ENCODE data around the gene GOLGA8K.
"Not testable (repeated sequence)": the region's sequence is repeated elsewhere in the genome, so short reads cannot be mapped to it uniquely, and the experiment has no call there.

The GOLGA8K gene, protein sequence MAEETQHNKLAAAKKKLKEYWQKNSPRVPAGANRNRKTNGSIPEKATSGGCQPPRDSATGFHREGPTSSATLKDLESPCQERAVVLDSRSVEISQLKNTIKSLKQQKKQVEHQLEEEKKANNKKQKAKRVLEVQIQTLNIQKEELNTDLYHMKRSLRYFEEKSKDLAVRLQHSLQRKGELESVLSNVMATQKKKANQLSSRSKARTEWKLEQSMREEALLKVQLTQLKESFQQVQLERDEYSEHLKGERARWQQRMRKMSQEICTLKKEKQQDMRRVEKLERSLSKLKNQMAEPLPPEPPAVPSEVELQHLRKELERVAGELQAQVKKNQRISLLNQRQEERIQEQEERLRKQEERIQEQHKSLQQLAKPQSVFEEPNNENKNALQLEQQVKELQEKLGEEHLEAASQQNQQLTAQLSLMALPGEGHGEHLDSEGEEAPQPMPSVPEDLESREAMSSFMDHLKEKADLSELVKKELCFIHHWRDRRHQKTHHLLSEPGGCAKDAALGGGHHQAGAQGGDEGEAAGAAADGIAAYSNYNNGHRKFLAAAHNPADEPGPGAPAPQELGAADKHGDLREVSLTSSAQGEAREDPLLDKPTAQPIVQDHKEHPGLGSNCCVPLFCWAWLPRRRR

DNA sequence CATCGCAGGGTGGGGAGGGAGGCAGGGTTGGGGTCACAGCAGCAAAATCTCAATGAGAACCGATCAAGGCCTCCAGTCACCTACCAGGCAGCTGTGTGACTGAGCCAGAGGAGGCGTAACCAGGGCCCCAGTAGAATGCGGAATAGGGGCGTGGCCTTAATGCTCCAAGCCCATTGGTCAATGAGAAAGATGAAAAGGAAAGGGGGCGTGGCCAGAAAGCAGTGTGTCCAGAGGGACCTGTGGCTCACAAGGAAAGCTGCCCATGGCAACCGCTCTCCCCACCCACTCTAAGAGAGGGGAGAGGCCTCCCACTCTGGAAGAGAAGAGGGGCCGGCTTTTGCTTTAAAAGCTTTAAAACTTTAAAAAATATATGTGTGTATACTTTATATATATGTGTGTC is at the start of gene GOLGA8K:
Gene GOLGA8K (minus strand): TSS at position 101 of the 400 bp plus-strand sequence. CDS start 98 bp downstream, at position 3.
- DNase-seq (ENCODE audit: low read depth in 2 of 2), result not testable (repeated sequence)

DNA sequence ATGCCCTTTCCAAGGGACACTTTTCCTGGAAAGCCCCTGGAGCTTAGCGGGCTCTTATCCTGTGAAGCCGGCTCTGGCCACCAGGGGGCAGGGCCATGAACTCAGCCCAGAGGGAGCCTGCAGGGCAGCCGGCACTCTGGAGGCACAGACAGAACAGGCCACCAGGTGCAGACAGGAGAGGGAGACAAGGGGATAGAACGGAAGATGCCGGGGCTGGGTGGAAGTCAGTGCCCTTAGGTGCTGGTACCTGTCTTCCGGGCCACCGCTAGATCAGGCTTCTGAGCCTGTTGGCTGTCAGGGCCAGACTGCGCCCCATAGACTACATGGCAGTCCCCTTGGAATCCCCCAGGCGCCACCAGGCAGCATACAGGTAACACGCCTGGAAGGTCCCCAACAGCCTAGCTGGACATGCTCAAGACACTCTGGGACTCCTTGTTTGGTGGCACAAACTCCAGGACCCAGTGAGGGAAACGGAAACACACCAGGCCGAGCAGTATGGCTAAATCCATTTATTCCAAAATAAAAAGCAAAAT is 37.4 kb upstream of the GOLGA8K start:
- not testable (repeated sequence) for DNase-seq (ENCODE audit: low read depth in 2 of 2)

- not testable (repeated sequence) for DNase-seq (ENCODE audit: low read depth in 2 of 2)
Observed at GRCh38 chr15:32434102-32434963, 31.2 kb upstream of the GOLGA8K start.

- not testable (repeated sequence) for DNase-seq (ENCODE audit: low read depth in 2 of 2)
Observed at GRCh38 chr15:32427635-32428034, 24.5 kb upstream of the GOLGA8K start.

DNA sequence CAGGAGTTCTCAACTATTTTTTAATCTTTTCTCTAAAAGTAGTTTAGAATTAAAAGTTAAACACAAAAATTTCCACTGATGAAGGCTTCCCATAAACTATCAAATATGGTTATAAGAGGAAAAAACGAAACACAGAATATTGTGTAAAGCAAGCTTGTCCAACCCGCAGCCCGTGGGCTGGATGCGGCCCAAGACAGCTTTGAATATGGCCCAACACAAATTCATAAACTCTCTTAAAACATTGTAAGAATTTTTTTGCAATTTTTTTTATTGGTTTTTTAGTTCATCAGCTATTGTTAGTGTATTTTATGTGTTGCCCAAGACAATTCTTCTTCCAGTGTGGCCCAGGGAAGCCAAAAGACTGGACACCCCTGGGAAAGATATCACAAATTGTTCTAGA is 23.4 kb upstream of the GOLGA8K start:
- not testable (repeated sequence) for DNase-seq (ENCODE audit: low read depth in 2 of 2)

DNA sequence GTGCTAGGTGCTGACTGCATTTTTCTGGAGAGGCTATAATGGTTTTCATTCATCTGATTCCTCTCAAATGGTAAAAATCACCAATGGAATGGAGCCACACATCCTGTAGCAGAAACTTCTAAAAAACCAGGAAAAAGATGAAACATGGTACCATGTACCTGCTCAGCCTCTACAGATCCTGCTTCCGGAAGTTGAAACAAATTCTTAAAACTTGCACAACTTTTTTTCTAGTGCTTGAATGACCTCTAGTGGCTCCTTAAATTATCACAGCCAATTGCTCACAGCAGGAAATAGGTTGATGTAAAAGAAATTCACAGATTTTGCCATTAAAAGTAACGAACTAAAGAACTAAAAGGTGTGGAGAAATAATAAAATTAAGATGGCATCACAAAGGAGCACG is 4.8 kb upstream of the GOLGA8K start:
- DNase-seq (ENCODE audit: low read depth in 2 of 2), result not testable (repeated sequence)

- not testable (repeated sequence) for DNase-seq (ENCODE audit: low read depth in 2 of 2)
Observed at GRCh38 chr15:32396522-32396921, 6.6 kb downstream of the GOLGA8K start.

- DNase-seq (ENCODE audit: low read depth in 2 of 2), result not testable (repeated sequence)
Observed at GRCh38 chr15:32394745-32395144, 8.3 kb downstream of the GOLGA8K start.

DNA sequence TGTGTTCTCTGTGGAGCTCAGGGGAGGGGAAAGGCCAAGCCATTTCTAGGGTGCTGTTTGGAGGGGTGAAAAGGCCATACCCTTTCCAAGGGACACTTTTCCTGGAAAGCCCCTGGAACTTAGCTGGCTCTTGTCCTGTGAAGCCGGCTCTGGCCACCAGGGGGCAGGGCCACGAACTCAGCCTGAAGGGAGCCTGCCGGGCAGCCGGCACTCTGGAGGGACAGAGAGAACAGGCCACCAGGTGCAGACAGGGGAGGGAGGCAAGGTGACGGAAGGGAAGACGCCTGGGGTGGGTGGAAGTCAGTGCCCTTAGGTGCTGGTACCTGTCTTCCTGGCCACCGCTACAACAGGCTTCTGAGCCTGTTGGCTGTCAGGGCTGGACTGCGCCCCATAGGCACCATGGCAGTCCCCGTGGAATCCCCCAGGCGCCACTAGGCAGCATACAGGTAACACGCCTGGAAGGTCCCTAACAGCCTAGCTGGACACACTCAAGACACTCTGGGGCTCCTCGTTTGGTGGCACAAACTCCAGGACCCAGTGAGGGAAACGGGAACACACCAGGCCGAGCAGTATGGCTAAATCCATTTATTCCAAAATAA is 14.9 kb downstream of the GOLGA8K start:
- DNase-seq (ENCODE audit: low read depth in 2 of 2), result not testable (repeated sequence)

- DNase-seq (ENCODE audit: low read depth in 2 of 2), result not testable (repeated sequence)
Observed at GRCh38 chr15:32385823-32386495, 17.1 kb downstream of the GOLGA8K start.

- not testable (repeated sequence) for DNase-seq (ENCODE audit: low read depth in 2 of 2)
Observed at GRCh38 chr15:32374185-32374584, 28.9 kb downstream of the GOLGA8K start.

DNA sequence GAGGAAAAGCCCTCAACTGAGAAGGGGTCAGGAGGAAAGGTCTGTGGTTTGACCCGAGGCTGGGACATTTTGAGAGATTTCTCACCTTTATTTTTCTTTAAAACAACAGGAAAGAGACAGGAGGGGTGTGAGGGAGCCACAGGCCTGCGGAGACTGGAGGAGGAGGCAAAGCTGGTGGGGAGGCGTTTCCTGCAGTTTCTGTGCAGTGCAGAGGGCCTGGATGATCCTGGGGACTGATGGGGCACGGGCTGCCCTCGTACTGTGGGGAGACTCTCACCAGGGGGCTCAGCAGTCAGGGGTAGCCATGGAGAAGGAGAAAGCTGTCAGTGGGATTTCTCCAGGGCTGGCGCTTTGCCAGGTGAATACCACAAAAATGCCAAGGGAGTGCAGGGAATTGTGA is 29.4 kb downstream of the GOLGA8K start:
- not testable (repeated sequence) for DNase-seq (ENCODE audit: low read depth in 2 of 2)

- not testable (repeated sequence) for DNase-seq (ENCODE audit: low read depth in 2 of 2)
Observed at GRCh38 chr15:32372075-32372474, 31.0 kb downstream of the GOLGA8K start.

DNA sequence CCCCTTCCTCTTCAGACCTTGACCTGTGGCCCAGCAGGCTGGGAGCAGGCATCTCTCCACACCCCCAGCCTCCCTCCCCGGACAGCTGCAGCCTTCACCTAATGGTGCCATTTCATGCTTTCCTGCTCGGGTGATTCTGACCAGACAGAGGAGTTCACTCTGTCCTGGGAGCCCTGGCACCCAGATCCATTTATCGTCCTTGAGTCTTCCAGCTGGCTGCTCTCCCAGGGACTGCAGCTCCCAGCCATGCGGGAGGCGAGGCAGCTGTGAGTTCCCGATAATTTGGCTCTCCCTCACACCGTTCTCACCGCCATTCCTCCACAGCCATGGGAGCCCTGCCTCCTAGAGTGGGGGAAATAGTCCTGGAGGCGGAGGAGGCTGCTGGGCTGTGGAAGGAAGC is 32.6 kb downstream of the GOLGA8K start:
- not testable (repeated sequence) for DNase-seq (ENCODE audit: low read depth in 2 of 2)

- not testable (repeated sequence) for DNase-seq (ENCODE audit: low read depth in 2 of 2)
Observed at GRCh38 chr15:32370064-32370463, 33.0 kb downstream of the GOLGA8K start.

GRCh38 chr15:32366492-32366891 is 36.6 kb downstream of the GOLGA8K start:
- not testable (repeated sequence) for DNase-seq (ENCODE audit: low read depth in 2 of 2)

DNA sequence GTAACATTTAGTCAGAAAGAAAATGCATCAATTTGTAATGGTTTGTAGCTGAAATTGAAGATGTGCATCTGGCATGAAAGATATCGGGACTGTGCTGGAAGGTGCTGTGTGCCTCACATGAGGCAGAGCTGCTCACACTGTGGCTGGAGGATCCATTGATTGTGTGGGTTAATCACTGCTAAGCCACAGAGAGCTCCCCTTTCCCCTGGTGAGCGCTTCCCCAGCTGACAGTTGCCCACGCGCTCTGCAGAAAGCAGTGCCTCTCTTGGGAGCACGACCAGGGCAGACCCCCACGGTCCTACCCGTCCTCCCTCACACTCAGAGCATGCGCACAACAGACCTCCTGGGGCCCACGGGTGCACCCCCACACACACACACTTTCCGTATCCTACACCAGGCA is 37.1 kb downstream of the GOLGA8K start:
- DNase-seq (ENCODE audit: low read depth in 2 of 2), result not testable (repeated sequence)

- not testable (repeated sequence) for DNase-seq (ENCODE audit: low read depth in 2 of 2)
Observed at GRCh38 chr15:32364944-32365343, 38.1 kb downstream of the GOLGA8K start.

GRCh38 chr15:32363449-32363848 is 39.6 kb downstream of the GOLGA8K start:
- not testable (repeated sequence) for DNase-seq (ENCODE audit: low read depth in 2 of 2)

DNA sequence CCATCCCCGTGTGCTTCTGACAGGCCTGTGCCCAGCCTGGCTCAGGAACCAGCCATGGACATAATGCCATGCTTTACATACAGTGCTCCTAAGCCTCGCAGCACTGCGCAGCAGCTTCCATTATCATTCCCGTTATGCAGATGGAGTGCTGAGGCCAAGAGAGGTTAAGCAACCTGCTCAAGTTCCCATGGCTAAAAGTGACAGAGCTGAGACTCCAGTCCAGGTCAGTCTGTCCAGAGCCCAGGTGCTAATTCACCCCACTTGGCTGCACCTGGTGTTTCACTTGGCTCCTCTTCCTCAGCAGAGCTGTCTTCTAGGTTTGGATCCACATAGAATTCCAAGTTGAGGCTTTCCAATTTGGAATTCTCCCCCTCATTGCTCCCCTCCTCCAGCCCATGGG is 41.4 kb downstream of the GOLGA8K start:
- not testable (repeated sequence) for DNase-seq (ENCODE audit: low read depth in 2 of 2)

DNA sequence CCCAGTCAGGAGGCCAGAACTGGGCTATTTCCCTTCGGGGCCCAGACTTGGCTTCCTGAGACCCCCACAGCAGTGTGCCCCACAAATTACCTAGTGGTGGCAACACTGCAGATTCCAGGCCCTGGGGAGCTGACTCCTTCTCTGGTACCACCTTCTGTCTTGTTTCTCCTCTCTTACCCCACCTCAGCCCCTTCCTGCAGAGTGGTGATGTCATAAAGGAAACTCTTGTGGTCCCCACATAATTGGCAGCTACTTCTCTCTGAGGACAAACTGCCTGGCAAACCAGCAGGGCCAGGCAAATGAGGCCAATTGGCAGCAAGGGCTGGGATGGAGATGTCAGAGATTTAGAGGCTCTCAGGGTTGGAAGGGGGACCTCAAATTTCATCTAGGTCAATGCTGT is 44.6 kb downstream of the GOLGA8K start:
- DNase-seq (ENCODE audit: low read depth in 2 of 2), result not testable (repeated sequence)
